Panc1 (cell line): ENCODE results near the gene TAGLN2.

Experiments used
- POLR2AphosphoS5 ChIP-seq: IDR thresholded peaks from 2 replicates; pipeline ENCODE4 v1.6.1; 2012; ENCODE audit warnings: mild to moderate bottlenecking, low read depth, low read length, moderate library complexity
- TF ChIP-seq, protein P1 (sequence below): fragments of 450-650 bp; IDR thresholded peaks from 2 replicates; pipeline ENCODE4 v1.5.1; 2017; ENCODE audit warnings: mild to moderate bottlenecking

DNA sequence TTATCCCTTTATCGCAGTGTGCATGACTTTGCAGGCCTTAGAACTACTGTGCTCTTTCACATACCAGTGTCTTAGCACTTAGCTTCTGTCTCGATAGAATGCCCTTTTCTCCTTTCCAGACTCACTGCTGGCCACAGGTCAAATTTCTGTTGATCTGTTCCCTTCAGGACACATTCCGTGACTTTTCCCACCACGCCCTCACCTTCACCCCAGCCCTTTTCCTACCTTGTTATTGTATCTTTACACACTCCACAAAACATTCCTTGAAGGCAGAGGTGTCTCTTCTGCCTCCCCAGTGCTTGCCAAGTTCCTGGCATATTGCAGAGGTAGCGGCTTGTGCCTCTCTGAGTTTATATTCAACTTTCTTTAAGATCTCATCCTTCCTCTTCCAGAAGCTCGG lies 23.8 kb upstream of the TAGLN2 start:
- TF ChIP-seq, protein P1, sequence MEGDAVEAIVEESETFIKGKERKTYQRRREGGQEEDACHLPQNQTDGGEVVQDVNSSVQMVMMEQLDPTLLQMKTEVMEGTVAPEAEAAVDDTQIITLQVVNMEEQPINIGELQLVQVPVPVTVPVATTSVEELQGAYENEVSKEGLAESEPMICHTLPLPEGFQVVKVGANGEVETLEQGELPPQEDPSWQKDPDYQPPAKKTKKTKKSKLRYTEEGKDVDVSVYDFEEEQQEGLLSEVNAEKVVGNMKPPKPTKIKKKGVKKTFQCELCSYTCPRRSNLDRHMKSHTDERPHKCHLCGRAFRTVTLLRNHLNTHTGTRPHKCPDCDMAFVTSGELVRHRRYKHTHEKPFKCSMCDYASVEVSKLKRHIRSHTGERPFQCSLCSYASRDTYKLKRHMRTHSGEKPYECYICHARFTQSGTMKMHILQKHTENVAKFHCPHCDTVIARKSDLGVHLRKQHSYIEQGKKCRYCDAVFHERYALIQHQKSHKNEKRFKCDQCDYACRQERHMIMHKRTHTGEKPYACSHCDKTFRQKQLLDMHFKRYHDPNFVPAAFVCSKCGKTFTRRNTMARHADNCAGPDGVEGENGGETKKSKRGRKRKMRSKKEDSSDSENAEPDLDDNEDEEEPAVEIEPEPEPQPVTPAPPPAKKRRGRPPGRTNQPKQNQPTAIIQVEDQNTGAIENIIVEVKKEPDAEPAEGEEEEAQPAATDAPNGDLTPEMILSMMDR, result no peak
- no peak for TF ChIP-seq POLR2AphosphoS5
